Small intestine (tissue), 7 donors: ENCODE results near the gene TSHZ1. TPM values are rescaled to one million over a fixed set of nuclear protein-coding genes. Genes with fewer than 3 reads are reported as not detected.
"Not testable (repeated sequence)": the region's sequence is repeated elsewhere in the genome, so short reads cannot be mapped to it uniquely, and the experiment has no call there.

Experiments
- DNase-seq, 2 donors: peaks; one replicate each; pipeline versions ENCODE4 v3.0.0 to v3.0.0-alpha.2; 2013
- FAIRE-seq: peaks from 2 replicates; lab custom pipeline; 2012; peaks lifted over from hg19 to GRCh38; lab: Jason Lieb, UNC
- H3K27ac ChIP-seq, 3 donors: one replicate each; pipeline ENCODE4 v1.5.1; 2013; ENCODE audit warnings: low read length in 2 of 3, mild to moderate bottlenecking in 2 of 3, control low read depth in 1 of 3, inconsistent platforms in 1 of 3, low read depth in 1 of 3, moderate library complexity in 1 of 3
- H3K27me3 ChIP-seq, 3 donors: one replicate each; pipeline ENCODE4 v1.6.1; 2013; ENCODE audit warnings: low read length in 3 of 3, inconsistent platforms in 1 of 3; ENCODE audit not compliant: control insufficient read depth in 3 of 3, insufficient read depth in 3 of 3
- H3K36me3 ChIP-seq, 3 donors: one replicate each; pipeline ENCODE4 v1.6.1; 2013; ENCODE audit warnings: low read length in 3 of 3, inconsistent platforms in 1 of 3, low read depth in 1 of 3, mild to moderate bottlenecking in 1 of 3, moderate library complexity in 1 of 3; ENCODE audit not compliant: control insufficient read depth in 3 of 3, insufficient read depth in 2 of 3
- H3K4me1 ChIP-seq, 3 donors: one replicate each; pipeline ENCODE4 v1.6.1; 2013; ENCODE audit warnings: low read length in 2 of 3, inconsistent platforms in 1 of 3, low read depth in 1 of 3, mild to moderate bottlenecking in 1 of 3, moderate library complexity in 1 of 3; ENCODE audit not compliant: control insufficient read depth in 3 of 3, insufficient read depth in 2 of 3
- H3K4me3 ChIP-seq, 3 donors: one replicate each; pipeline ENCODE4 v1.5.1; 2013; ENCODE audit warnings: low read length in 3 of 3, control low read depth in 1 of 3, inconsistent platforms in 1 of 3, low read depth in 1 of 3, mild to moderate bottlenecking in 1 of 3, moderate library complexity in 1 of 3
- H3K9me3 ChIP-seq, 2 donors: one replicate each; pipeline ENCODE4 v1.6.1; 2013; ENCODE audit warnings: low read depth in 1 of 2, low read length in 1 of 2; ENCODE audit not compliant: control insufficient read depth in 2 of 2, insufficient read depth in 1 of 2
- WGBS, 3 donors: extraction: QIAGEN DNeasy Blood & Tissue Kit; methylation state at CpG; one replicate each; pipeline ENCODE4 v1.1.7; 2013; 5-methylcytosine and 5-hydroxymethylcytosine counted together
- polyA plus RNA-seq, 4 donors: library from polyadenylated mRNA; stranded (reverse) in 3 of 4; unstranded in 1 of 4; fragments of 200-250 nt in 3 of 4; fragments of 120-200 nt in 1 of 4; gene quantifications; one replicate each; pipeline versions ENCODE4 v1.2.1 to v1.2.3, GENCODE V29; 2013
- donor health status: healthy with polysubstance abuse.
- donor health status: control.
- donor health status: control.
- donor health status: Bipolar disorder and iron deficiency.
- donor health status: healthy.

TSHZ1 gene
- polyA plus RNA-seq, 4 donors = 7.3 to 41.9 (median 10.3) TPM

DNA sequence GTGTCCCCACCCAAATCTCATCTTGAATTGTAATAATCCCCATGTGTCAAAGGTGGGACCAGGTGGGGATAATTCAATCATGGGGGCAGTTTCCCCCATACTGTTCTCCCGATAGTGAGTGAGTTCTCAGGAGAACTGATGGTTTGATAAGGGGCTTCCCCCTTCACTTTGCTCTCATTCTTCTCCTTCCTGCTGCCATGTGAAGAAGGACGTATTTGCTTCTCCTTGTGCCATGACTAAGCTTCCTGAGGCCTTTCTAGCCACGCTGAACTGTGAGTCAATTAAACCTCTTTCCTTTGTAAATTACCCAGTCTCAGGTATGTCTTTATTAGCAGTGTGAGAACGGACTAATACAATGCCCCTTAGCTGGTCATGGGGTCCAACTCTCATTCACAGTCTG, 22.9 kb upstream of the TSHZ1 start:
- not testable (repeated sequence) for H3K36me3 ChIP-seq, H3K4me3 ChIP-seq, H3K27me3 ChIP-seq, H3K27ac ChIP-seq, DNase-seq, H3K9me3 ChIP-seq, FAIRE-seq, H3K4me1 ChIP-seq
- WGBS, 3 donors = 83 to 92% (median 89%) methylated on average over 4 of the region's 4 CpGs

DNA sequence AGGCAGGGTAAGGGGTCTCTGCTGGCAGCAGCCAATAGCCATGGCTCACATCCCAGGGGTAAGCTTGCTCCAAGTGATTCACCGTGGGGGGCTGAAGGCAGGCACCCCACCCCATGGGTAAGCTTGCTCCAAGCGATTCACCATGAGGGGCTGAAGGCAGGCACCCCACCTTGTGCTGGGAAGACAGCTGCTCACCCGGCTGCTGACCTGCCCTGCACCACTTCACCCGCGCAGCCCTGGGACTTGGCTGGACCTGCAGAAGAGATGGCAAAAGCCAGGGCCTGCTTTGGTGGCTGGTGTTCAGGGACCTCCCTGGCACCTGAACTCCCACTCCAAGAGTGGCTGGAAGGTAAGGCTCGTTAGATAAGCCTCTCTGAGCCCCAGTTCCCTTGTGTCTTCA, 20.9 kb upstream of the TSHZ1 start:
- Histone ChIP-seq H3K4me3 (no peak overlapping the region), H3K9me3 (no peaks in the 10 kb centered on the region), H3K36me3 (peaks cover 0 to 5% (median 0%) of the 10 kb centered on the region in 3 donors), H3K27me3 (no peaks in the 10 kb centered on the region), H3K4me1 (no peaks in the 10 kb centered on the region), H3K27ac (no peak overlapping the region)
- DNase-seq (no peak), FAIRE-seq (no peak)
- WGBS, 3 donors = 90 to 92% (median 92%) methylated on average over 6 of the region's 6 CpGs

DNA sequence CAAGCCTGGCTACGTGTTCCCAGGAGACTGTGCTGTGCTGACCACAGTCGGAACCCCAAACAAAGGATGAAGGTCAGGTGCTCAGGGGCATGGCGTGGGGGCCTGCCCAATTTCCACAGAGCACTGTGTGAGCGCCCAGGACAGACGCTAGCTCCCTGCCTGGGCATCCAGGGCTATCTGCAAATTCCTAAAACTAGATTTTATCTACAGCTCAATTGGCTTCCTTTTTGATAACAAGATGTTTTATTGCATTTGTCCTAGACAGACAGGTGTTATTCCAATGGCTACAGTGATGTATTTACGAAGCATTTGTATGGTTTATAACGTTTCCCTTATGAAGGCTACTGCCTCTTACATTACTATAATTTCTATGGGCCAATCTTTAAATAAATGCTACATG, 17.7 kb upstream of the TSHZ1 start:
- Histone ChIP-seq H3K4me3 (no peak overlapping the region), H3K27me3 (no peaks in the 10 kb centered on the region), H3K36me3 (peaks cover 0 to 5% (median 0%) of the 10 kb centered on the region in 3 donors), H3K9me3 (no peaks in the 10 kb centered on the region), H3K4me1 (no peaks in the 10 kb centered on the region), H3K27ac (no peak overlapping the region)
- DNase-seq = no peak
- no peak for FAIRE-seq
- WGBS, 3 donors = 40 to 68% (median 58%) methylated on average over 7 of the region's 7 CpGs

DNA sequence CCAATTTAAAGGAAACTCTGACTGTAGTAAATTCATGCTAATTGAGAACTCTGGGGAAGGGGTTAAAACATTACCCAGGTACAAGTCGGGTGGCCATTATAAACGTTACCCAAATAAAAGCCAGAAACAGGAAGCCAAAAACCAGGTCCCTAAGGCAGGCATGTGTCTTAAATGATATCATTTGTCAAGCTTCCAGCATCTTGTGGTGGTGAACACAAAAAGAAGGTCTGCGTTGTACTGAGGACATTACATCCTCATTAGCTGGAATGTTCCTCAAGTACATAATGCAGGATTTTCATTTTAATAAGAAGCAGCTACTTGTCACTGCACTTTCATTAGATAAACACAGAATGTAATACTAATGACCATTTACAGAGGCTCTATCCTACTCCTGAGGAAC, 12.6 kb upstream of the TSHZ1 start:
- peaks cover 2 to 18% (median 3%) of the 10 kb centered on the region in 3 donors for H3K36me3 ChIP-seq
- WGBS, 3 donors = 31 to 50% (median 39%) methylated on average over 3 of the region's 3 CpGs
- H3K27me3 ChIP-seq = no peaks in the 10 kb centered on the region
- H3K27ac ChIP-seq = no peak overlapping the region
- no peak for DNase-seq
- no peaks in the 10 kb centered on the region for H3K9me3 ChIP-seq
- FAIRE-seq = no peak
- no peak overlapping the region for H3K4me3 ChIP-seq
- no peaks in the 10 kb centered on the region for H3K4me1 ChIP-seq

DNA sequence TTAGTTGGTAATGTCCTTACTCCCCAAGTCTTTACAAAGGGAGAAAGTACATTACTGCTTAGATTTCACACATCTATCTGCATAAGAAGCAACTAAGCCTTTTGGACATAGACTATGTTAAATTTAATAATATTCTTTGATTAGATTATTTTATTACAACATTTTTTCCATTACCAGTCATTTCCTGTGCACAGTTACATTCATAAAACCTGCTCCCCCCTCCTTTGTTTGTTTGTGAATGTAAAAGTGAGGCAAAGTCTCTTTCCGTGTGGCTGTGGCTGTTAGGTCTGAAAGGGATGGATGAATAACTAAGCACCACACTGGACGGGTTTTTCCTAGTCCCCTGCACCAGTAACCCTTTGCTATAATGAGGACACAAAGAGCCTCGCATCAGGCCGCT, 11.3 kb upstream of the TSHZ1 start:
- Histone ChIP-seq H3K9me3 (no peaks in the 10 kb centered on the region), H3K27me3 (peaks cover 0 to 3% (median 0%) of the 10 kb centered on the region in 3 donors), H3K36me3 (peaks cover 2 to 18% (median 3%) of the 10 kb centered on the region in 3 donors), H3K4me3 (no peak overlapping the region), H3K4me1 (peaks cover 0 to 6% (median 5%) of the 10 kb centered on the region in 3 donors), H3K27ac (no peak overlapping the region)
- WGBS, 3 donors = 67 to 76% (median 69%) methylated on average over 4 of the region's 4 CpGs
- FAIRE-seq = no peak
- DNase-seq = no peak

DNA sequence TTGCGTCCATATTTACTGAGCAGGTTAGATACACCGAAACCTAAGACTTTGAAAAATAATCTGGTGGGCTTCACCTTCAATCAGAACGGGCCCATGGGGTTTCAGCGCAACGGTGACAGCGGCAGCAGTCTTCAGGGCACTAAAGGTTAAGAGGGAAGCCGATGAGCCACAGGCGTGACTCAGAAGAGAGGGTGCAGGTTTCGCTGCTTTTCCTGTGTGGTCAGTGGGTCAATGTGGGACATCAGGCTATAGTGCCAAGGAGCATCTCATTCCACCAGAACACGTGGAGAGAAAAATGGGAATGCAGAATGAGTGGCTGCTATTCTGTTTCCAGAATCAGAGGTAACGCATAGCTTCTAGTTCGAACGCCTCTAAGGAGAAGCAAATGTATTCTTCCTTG, 10.5 kb upstream of the TSHZ1 start:
- WGBS, 3 donors = 94 to 97% (median 96%) methylated on average over 13 of the region's 13 CpGs
- Histone ChIP-seq H3K4me1 (peaks cover under 1 to 6% (median 5%) of the 10 kb centered on the region in 3 donors), H3K36me3 (peaks cover 2 to 18% (median 3%) of the 10 kb centered on the region in 3 donors), H3K27me3 (peaks cover 0 to 7% (median 0%) of the 10 kb centered on the region in 3 donors), H3K27ac (no peak overlapping the region), H3K9me3 (no peaks in the 10 kb centered on the region), H3K4me3 (no peak overlapping the region)
- FAIRE-seq (no peak), DNase-seq (no peak)

DNA sequence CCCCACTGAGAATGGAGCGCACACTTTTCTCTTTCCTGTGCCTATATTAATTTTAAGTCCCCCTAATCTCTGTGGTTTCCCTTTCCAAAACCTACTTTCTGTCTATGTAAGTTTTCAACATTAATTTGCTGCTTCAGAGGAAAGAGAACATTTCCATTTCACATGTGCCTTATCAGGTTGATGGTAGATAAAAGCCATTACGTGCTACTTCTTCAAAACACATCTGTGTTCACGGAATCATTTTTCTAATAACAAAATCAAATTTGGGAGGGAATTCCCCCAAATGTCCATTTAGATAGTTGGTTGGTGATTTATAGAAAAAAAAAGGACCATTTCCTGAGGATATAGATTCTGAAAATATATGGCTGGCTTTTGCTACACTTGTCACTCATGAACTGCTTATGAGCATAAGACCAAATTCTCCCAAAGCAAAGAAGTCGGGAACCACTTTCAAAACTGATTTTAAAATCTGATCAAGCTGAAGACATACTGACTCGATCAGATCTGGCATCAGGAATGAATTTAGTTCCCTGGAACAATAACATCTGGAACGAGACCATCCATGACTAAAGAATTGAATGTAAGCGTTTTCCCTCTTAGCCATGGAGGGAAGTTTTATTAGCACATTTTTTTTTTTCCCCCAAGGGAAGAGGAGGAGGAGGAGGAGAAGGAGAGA, 9.9 kb upstream of the TSHZ1 start:
- no peak overlapping the region for H3K4me3 ChIP-seq
- H3K27me3 ChIP-seq = peaks cover 0 to 7% (median 0%) of the 10 kb centered on the region in 3 donors
- H3K36me3 ChIP-seq = peaks cover 2 to 18% (median 3%) of the 10 kb centered on the region in 3 donors
- no peak for DNase-seq
- H3K4me1 ChIP-seq = peaks cover 2 to 11% (median 5%) of the 10 kb centered on the region in 3 donors
- H3K27ac ChIP-seq = no peak overlapping the region
- FAIRE-seq = no peak
- no peaks in the 10 kb centered on the region for H3K9me3 ChIP-seq
- 87 to 94% (median 93%) methylated on average over 7 of the region's 7 CpGs for WGBS, 3 donors

DNA sequence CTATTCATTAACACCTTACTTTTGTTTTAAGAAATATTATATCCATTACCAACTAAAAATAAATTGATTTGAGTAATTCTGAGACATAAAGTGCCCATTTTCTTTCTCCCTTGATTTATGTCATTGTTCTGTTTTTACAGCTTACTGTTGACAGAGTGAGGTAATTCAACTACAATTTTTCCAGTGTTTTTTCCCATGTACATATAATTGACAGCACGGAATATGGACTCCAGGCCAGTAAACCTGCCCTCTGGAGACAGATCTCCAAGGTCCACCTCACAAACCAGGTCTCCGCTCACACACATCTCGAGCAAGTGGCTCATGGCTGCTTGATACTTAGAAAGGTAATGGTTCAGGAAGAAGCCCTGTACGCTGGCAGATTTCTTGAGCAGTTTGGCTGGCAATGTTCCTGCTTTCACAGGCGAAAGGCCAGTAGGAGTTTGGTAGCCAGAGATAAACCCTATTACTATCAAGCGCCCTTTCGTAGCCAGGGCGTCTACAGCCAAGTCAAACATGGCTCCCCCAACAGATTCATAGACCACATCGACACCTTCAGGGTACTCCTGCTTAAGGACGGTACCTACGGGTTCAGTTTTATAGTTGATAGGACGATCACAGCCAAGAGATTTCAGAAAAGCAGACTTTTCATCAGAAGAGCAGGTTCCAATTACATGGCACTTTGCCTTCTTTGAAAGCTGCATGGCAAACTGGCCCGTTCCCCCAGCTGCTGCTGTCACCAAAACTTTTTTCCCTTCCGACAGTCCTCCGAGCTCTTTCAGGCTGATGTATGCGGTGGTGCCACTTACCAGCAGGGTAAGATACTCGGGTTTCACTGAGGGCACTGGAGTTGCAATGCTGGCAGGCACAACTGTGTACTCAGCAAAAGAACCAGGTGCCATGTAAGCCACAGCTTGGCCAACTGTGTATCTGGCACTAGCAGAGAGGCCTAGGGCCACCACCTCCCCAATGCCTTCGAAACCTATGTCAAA, 9.0 kb upstream of the TSHZ1 start:
- Histone ChIP-seq H3K4me3 (no peak overlapping the region), H3K27ac (peak overlapping the region in 1 of 3 donors; percentile 9), H3K4me1 (peaks cover 2 to 17% (median 5%) of the 10 kb centered on the region in 3 donors), H3K9me3 (no peaks in the 10 kb centered on the region), H3K27me3 (peaks cover 0 to 7% (median 0%) of the 10 kb centered on the region in 3 donors), H3K36me3 (peaks cover 2 to 18% (median 3%) of the 10 kb centered on the region in 3 donors)
- FAIRE-seq (no peak), DNase-seq (peak in 1 of 2 donors; percentile 31)
- 90 to 96% (median 95%) methylated on average over 18 of the region's 18 CpGs for WGBS, 3 donors
